Endothelial cell of umbilical vein (primary cell): ENCODE results near the gene MS4A10.

Experiments used
- CTCF ChIP-seq, 2 donors: IDR thresholded peaks; 1 replicate in 1 of 2; 2 replicates in 1 of 2; pipeline ENCODE4 v1.5.1; 2011; ENCODE audit warnings: low read length in 2 of 2, mild to moderate bottlenecking in 2 of 2, moderate library complexity in 2 of 2, control low read depth in 1 of 2, inconsistent platforms in 1 of 2, low read depth in 1 of 2; ENCODE audit not compliant: insufficient read depth in 1 of 2; ENCODE audit errors: extremely low read depth in 1 of 2
- EZH2 ChIP-seq: IDR thresholded peaks from 2 replicates; pipeline ENCODE4 v1.6.1; 2012; ENCODE audit warnings: borderline replicate concordance, low read depth, mild to moderate bottlenecking, moderate library complexity, low read length, inconsistent platforms; ENCODE audit not compliant: severe bottlenecking
- GATA2 ChIP-seq: IDR thresholded peaks from 2 replicates; pipeline ENCODE4 v1.7.0; 2011; ENCODE audit warnings: low read depth, mild to moderate bottlenecking, moderate library complexity, mixed read lengths, low read length; ENCODE audit not compliant: insufficient read length, insufficient read depth
- MYC ChIP-seq: IDR thresholded peaks from one replicate; pipeline ENCODE4 v1.6.1; 2011; ENCODE audit warnings: mild to moderate bottlenecking, low read depth, low read length
- POLR2A ChIP-seq: IDR thresholded peaks from 2 replicates; pipeline ENCODE4 v1.6.1; 2012; ENCODE audit warnings: low read depth, mild to moderate bottlenecking, control low read depth, low read length
- POLR2AphosphoS5 ChIP-seq: IDR thresholded peaks from 2 replicates; pipeline ENCODE4 v1.6.1; 2012; ENCODE audit warnings: low read depth, mild to moderate bottlenecking, control low read depth, low read length, moderate library complexity; ENCODE audit not compliant: insufficient read depth

- TF ChIP-seq CTCF (IDR thresholded peaks at IDR 0.05; ENCODE audit: extremely low read depth in 1 of 2, insufficient read depth in 1 of 2, low read depth in 1 of 2, low read length in 2 of 2) (no peak), POLR2A (no peak), POLR2AphosphoS5 (no peak), GATA2 (no peak), MYC (no peak), EZH2 (no peak)
Measured at GRCh38 chr11:60847281-60847680, 62.1 kb downstream of the MS4A10 start.
